Urinary bladder (tissue), 4 donors: ENCODE data around the gene DIO1. TPM values are rescaled to one million over a fixed set of nuclear protein-coding genes. Genes with fewer than 3 reads are reported as not detected.
"Not testable (repeated sequence)": the region's sequence is repeated elsewhere in the genome, so short reads cannot be mapped to it uniquely, and the experiment has no call there.

Experiments
- DNase-seq: peaks from one replicate; pipeline ENCODE4 v3.0.0-alpha.2; 2015; ENCODE audit errors: extremely low spot score
- H3K27ac ChIP-seq: one replicate; pipeline ENCODE4 v1.5.1; 2013; ENCODE audit warnings: low read depth, mild to moderate bottlenecking, moderate library complexity
- H3K36me3 ChIP-seq: one replicate; pipeline ENCODE4 v1.6.1; 2013; ENCODE audit warnings: mild to moderate bottlenecking, moderate library complexity; ENCODE audit not compliant: insufficient read depth
- H3K4me1 ChIP-seq: one replicate; pipeline ENCODE4 v1.6.1; 2013; ENCODE audit warnings: mild to moderate bottlenecking, moderate library complexity; ENCODE audit not compliant: insufficient read depth
- H3K4me3 ChIP-seq: one replicate; pipeline ENCODE4 v1.5.1; 2013; ENCODE audit warnings: low read depth, low read length
- WGBS: extraction: QIAGEN DNeasy Blood & Tissue Kit; methylation state at CpG from one replicate; pipeline ENCODE4 v1.1.7; 2013; 5-methylcytosine and 5-hydroxymethylcytosine counted together
- polyA plus RNA-seq: library from polyadenylated mRNA; stranded (reverse); fragments of 200-250 nt; gene quantifications from one replicate; pipeline ENCODE4 v1.2.3, GENCODE V29; 2013
- total RNA-seq: library from RNA; depleted of rRNA; stranded (reverse); fragments of >200 nt; gene quantifications from one replicate; pipeline ENCODE4 v1.2.3, GENCODE V29; 2014
- donor health status: healthy with polysubstance abuse.
- donor health status: healthy.

The DIO1 gene
- total RNA-seq = not detected
- 0.08 TPM for polyA plus RNA-seq

GRCh38 chr1:53893999-53894636, at the start of gene DIO1:
Gene DIO1, plus strand, starts transcription at chr1:53894187. Its CDS starts 24 bp downstream, at chr1:53894211.
- WGBS = 84% methylated on average over 14 of the region's 14 CpGs
- H3K4me3 ChIP-seq = no peak within 1 kb of the TSS
- no peaks in the 10 kb centered on the region for H3K36me3 ChIP-seq
- no peaks in the 10 kb centered on the region for H3K4me1 ChIP-seq
- no peak for DNase-seq
- no peak within 1 kb of the TSS for H3K27ac ChIP-seq

GRCh38 chr1:53847980-53848379, 46.0 kb upstream of the DIO1 start:
- Histone ChIP-seq H3K36me3 (no peaks in the 10 kb centered on the region), H3K4me1 (no peaks in the 10 kb centered on the region), H3K4me3 (no peak overlapping the region), H3K27ac (no peak overlapping the region)
- 90% methylated on average over 6 of the region's 6 CpGs for WGBS
- no peak for DNase-seq

- Histone ChIP-seq H3K4me1 (no peaks in the 10 kb centered on the region), H3K27ac (no peak overlapping the region), H3K36me3 (no peaks in the 10 kb centered on the region), H3K4me3 (no peak overlapping the region)
- WGBS = 87% methylated on average over 7 of the region's 7 CpGs
- DNase-seq = no peak
These were observed 43.8 kb upstream of the DIO1 start for GRCh38 chr1:53850082-53850673.

- H3K4me3 ChIP-seq = no peak overlapping the region
- DNase-seq = no peak
- H3K36me3 ChIP-seq = no peaks in the 10 kb centered on the region
- H3K27ac ChIP-seq = no peak overlapping the region
- H3K4me1 ChIP-seq = no peaks in the 10 kb centered on the region
- 88% methylated on average over 9 of the region's 9 CpGs for WGBS
These were observed 42.3 kb upstream of the DIO1 start for GRCh38 chr1:53851571-53852285.

- H3K4me1 ChIP-seq = no peaks in the 10 kb centered on the region
- H3K36me3 ChIP-seq = peaks cover 2% of the 10 kb centered on the region
- no peak for DNase-seq
- no peak overlapping the region for H3K27ac ChIP-seq
- no peak overlapping the region for H3K4me3 ChIP-seq
These were observed 33.0 kb upstream of the DIO1 start for GRCh38 chr1:53860967-53861411.

GRCh38 chr1:53862507-53862906, 31.5 kb upstream of the DIO1 start:
- H3K36me3 ChIP-seq = no peaks in the 10 kb centered on the region
- DNase-seq = no peak
- 72% methylated on average over 7 of the region's 7 CpGs for WGBS

GRCh38 chr1:53868565-53868964, 25.4 kb upstream of the DIO1 start:
- Histone ChIP-seq H3K27ac (no peak overlapping the region), H3K36me3 (peaks cover 2% of the 10 kb centered on the region), H3K4me3 (no peak overlapping the region), H3K4me1 (no peaks in the 10 kb centered on the region)
- 87% methylated on average over 1 of the region's 1 CpG for WGBS
- DNase-seq = no peak

More at GRCh38 chr1:53862507-53862906, 31.5 kb upstream of the DIO1 start:
- H3K4me1 ChIP-seq = no peaks in the 10 kb centered on the region
- no peak overlapping the region for H3K4me3 ChIP-seq
- H3K27ac ChIP-seq = no peak overlapping the region

- no peak for DNase-seq
- Histone ChIP-seq H3K4me1 (no peaks in the 10 kb centered on the region), H3K36me3 (peaks cover 2% of the 10 kb centered on the region), H3K27ac (no peak overlapping the region), H3K4me3 (no peak overlapping the region)
- WGBS = 88% methylated on average over 11 of the region's 11 CpGs
These were observed 24.4 kb upstream of the DIO1 start for GRCh38 chr1:53869454-53870117.

GRCh38 chr1:53871221-53871620, 22.8 kb upstream of the DIO1 start:
- no peak for DNase-seq

GRCh38 chr1:53871773-53872484, 22.1 kb upstream of the DIO1 start:
- 58% methylated on average over 5 of the region's 5 CpGs for WGBS
- peaks cover 2% of the 10 kb centered on the region for H3K36me3 ChIP-seq
- no peaks in the 10 kb centered on the region for H3K4me1 ChIP-seq
- H3K4me3 ChIP-seq = no peak overlapping the region
- H3K27ac ChIP-seq = no peak overlapping the region
- no peak for DNase-seq

More at GRCh38 chr1:53871221-53871620, 22.8 kb upstream of the DIO1 start:
- Histone ChIP-seq H3K27ac (no peak overlapping the region), H3K36me3 (peaks cover 2% of the 10 kb centered on the region), H3K4me3 (no peak overlapping the region), H3K4me1 (no peaks in the 10 kb centered on the region)
- 56% methylated on average over 4 of the region's 4 CpGs for WGBS

GRCh38 chr1:53875150-53875549, 18.8 kb upstream of the DIO1 start:
- H3K4me3 ChIP-seq, DNase-seq, H3K27ac ChIP-seq, H3K36me3 ChIP-seq, H3K4me1 ChIP-seq: not testable (repeated sequence)
- 93% methylated on average over 2 of the region's 2 CpGs for WGBS

- no peak overlapping the region for H3K27ac ChIP-seq
- no peaks in the 10 kb centered on the region for H3K36me3 ChIP-seq
- DNase-seq = no peak
- WGBS = 47% methylated on average over 5 of the region's 5 CpGs
- H3K4me1 ChIP-seq = no peaks in the 10 kb centered on the region
- no peak overlapping the region for H3K4me3 ChIP-seq
These were observed 15.4 kb upstream of the DIO1 start for GRCh38 chr1:53878492-53879105.

- not testable (repeated sequence) for DNase-seq, H3K27ac ChIP-seq, H3K4me3 ChIP-seq, H3K36me3 ChIP-seq, H3K4me1 ChIP-seq
- WGBS = 100% methylated on average over 2 of the region's 2 CpGs
These were observed 12.1 kb upstream of the DIO1 start for GRCh38 chr1:53881853-53882252.
